OCI-LY7 (cell line): ENCODE results near the gene NOX4. TPM values are rescaled to one million over a fixed set of nuclear protein-coding genes. Genes with fewer than 3 reads are reported as not detected.

Experiments
- BruUV-seq: library from RNA; stranded (reverse); fragments of 400-500 nt; replicated peaks from 2 replicates; lab custom pipeline; 2021; lab: Mats Ljungman, UMichigan
- CTCF ChIA-PET: fragments of 300-600 bp; sonication (Branson Sonifier 250); formaldehyde crosslinking; loops from one replicate; lab custom pipeline; 2022; ENCODE audit warnings: antibody characterized with exemption; ENCODE audit not compliant: unreplicated experiment; lab: Charles Lee
- POLR2A ChIA-PET: fragments of 300-600 bp; sonication (Branson Sonifier 250); formaldehyde crosslinking; loops from one replicate; lab custom pipeline; 2022; ENCODE audit warnings: antibody characterized with exemption; lab: Charles Lee
- DNase-seq: peaks from one replicate; pipeline ENCODE4 v3.0.0-alpha.2; 2015; ENCODE audit warnings: low spot score
- H2AFZ ChIP-seq: fragments of 200-600 bp; sonication (generic), shearing (Covaris generic); 2 replicates; pipeline ENCODE4 v1.6.1; 2014; ENCODE audit warnings: mild to moderate bottlenecking, antibody characterized with exemption, low read length, moderate library complexity
- H3K27ac ChIP-seq: fragments of 200-600 bp; sonication (generic); 2 replicates; pipeline ENCODE4 v1.5.1; 2014; ENCODE audit warnings: mixed run types, low read depth, mild to moderate bottlenecking, moderate library complexity, low read length, inconsistent platforms; ENCODE audit not compliant: poor library complexity, severe bottlenecking
- H3K36me3 ChIP-seq: fragments of 200-600 bp; sonication (generic); 2 replicates; pipeline ENCODE4 v1.6.1; 2014; ENCODE audit warnings: mild to moderate bottlenecking, antibody characterized with exemption, low read length, moderate library complexity, mixed read lengths; ENCODE audit not compliant: insufficient read depth
- H3K4me1 ChIP-seq: fragments of 200-600 bp; sonication (generic); 2 replicates; pipeline ENCODE4 v1.5.1; 2014; ENCODE audit warnings: mild to moderate bottlenecking, low read length; ENCODE audit not compliant: insufficient read depth, poor library complexity, severe bottlenecking
- H3K4me2 ChIP-seq: fragments of 200-600 bp; sonication (generic); 2 replicates; pipeline ENCODE4 v1.6.1; 2014; ENCODE audit warnings: mild to moderate bottlenecking, low read length
- H3K4me3 ChIP-seq: fragments of 200-600 bp; sonication (generic); 2 replicates; pipeline ENCODE4 v1.5.1; 2014; ENCODE audit warnings: mild to moderate bottlenecking, low read depth, low read length; ENCODE audit not compliant: poor library complexity, severe bottlenecking
- H3K79me2 ChIP-seq: fragments of 200-600 bp; sonication (generic); 2 replicates; pipeline ENCODE4 v1.6.1; 2016; ENCODE audit warnings: low read depth, mild to moderate bottlenecking, low read length, moderate library complexity, mixed read lengths; ENCODE audit not compliant: insufficient read depth
- H3K9me2 ChIP-seq: fragments of 200-600 bp; sonication (generic); 2 replicates; pipeline ENCODE4 v1.6.1; 2016; ENCODE audit warnings: mild to moderate bottlenecking, low read length, mixed read lengths; ENCODE audit not compliant: insufficient read depth
- H3K9me3 ChIP-seq: fragments of 200-600 bp; sonication (generic); 2 replicates; pipeline ENCODE4 v1.6.1; 2014; ENCODE audit warnings: mild to moderate bottlenecking, mixed run types, low read length, mixed read lengths
- H4K20me1 ChIP-seq: fragments of 200-600 bp; sonication (generic); 2 replicates; pipeline ENCODE4 v1.6.1; 2014; ENCODE audit warnings: mild to moderate bottlenecking, antibody characterized with exemption, low read length, moderate library complexity, mixed read lengths; ENCODE audit not compliant: insufficient read depth
- EZH2phosphoT487 ChIP-seq: fragments of 200-600 bp; sonication (generic); IDR thresholded peaks from 2 replicates; pipeline ENCODE4 v1.6.1; 2018; ENCODE audit warnings: low read depth, borderline replicate concordance, mild to moderate bottlenecking, mixed run types, antibody characterized with exemption, low read length, moderate library complexity, mixed read lengths
- intact Hi-C: fragments of 100-400 bp; cut with micrococcal nuclease; formaldehyde crosslinking; loops from one replicate; pipeline ENCODE4 v1.10.0; 2022; ENCODE audit not compliant: unreplicated experiment
- total RNA-seq, 2 experiments: library from RNA; depleted of rRNA in 1 of 2; stranded (reverse); fragments of >200 nt in 1 of 2; shearing (Covaris generic) in 1 of 2; gene quantifications; 2 replicates each; pipeline ENCODE4 v1.2.3, GENCODE V29; 2014 to 2022
- TF ChIP-seq, protein P1 (sequence below): fragments of 200-600 bp; sonication (generic); conservative IDR thresholded peaks from 2 replicates; pipeline ENCODE4 v1.5.1; 2014; ENCODE audit warnings: mild to moderate bottlenecking, antibody characterized with exemption, low read length, moderate library complexity, mixed read lengths

Gene NOX4
- total RNA-seq, 2 experiments from 2014 or later, result not detected

DNA sequence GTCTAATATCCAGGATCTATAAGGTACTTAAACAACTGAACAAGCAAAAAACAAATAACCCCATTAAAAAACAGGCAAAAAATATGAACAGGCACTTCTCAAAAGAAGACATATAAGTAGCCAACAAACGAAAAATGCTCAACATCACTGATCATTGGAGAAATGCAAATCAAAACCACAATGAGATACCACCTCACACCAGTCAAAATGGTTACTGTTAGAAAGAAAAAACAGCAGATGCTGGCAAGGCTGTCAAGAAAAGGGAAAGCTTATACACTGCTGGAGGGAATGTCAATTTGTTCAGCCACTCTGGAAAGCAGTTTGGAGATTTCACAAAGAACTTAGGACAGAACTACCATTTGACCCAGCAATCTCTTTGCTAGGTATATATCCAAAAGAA, 30.6 kb upstream of the NOX4 start:
- ChIA-PET POLR2A (no interaction called here), CTCF (no interaction called here)
- Histone ChIP-seq H3K4me3 (no peak overlapping the region), H3K9me3 (no peaks in the 10 kb centered on the region), H3K4me1 (no peaks in the 10 kb centered on the region), H3K9me2 (no peaks in the 10 kb centered on the region), H4K20me1 (no peaks in the 10 kb centered on the region), H3K4me2 (no peak overlapping the region), H3K27ac (no peak overlapping the region), H3K36me3 (no peaks in the 10 kb centered on the region), H2AFZ (no peak overlapping the region), H3K79me2 (no peaks in the 10 kb centered on the region)
- intact Hi-C loops, result no loop called here
- no peak for TF ChIP-seq EZH2phosphoT487
- TF ChIP-seq, protein P1, sequence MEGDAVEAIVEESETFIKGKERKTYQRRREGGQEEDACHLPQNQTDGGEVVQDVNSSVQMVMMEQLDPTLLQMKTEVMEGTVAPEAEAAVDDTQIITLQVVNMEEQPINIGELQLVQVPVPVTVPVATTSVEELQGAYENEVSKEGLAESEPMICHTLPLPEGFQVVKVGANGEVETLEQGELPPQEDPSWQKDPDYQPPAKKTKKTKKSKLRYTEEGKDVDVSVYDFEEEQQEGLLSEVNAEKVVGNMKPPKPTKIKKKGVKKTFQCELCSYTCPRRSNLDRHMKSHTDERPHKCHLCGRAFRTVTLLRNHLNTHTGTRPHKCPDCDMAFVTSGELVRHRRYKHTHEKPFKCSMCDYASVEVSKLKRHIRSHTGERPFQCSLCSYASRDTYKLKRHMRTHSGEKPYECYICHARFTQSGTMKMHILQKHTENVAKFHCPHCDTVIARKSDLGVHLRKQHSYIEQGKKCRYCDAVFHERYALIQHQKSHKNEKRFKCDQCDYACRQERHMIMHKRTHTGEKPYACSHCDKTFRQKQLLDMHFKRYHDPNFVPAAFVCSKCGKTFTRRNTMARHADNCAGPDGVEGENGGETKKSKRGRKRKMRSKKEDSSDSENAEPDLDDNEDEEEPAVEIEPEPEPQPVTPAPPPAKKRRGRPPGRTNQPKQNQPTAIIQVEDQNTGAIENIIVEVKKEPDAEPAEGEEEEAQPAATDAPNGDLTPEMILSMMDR, result no peak
- no TSS peak for BruUV-seq
- DNase-seq, result no peak

DNA sequence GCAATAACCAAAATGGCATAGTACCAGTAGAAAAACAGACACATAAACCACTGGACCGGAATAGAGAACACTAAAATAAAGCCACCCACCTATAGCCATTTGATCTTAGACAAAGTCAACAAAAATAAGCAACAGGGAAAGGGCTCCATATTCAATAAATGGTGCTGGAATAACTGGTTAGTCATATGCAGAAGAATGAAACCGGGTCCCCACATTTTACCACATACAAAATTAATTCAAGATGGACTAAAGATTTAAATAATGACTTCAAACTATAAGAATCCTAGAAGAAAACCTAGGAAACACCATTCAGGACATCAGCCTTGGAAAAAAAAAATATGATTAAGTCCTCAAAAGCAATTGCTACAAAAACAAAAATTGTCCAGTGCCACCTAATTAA, 30.1 kb upstream of the NOX4 start:
- Histone ChIP-seq H4K20me1 (no peaks in the 10 kb centered on the region), H3K79me2 (no peaks in the 10 kb centered on the region), H2AFZ (no peak overlapping the region), H3K9me2 (no peaks in the 10 kb centered on the region), H3K4me3 (no peak overlapping the region), H3K27ac (no peak overlapping the region), H3K4me2 (no peak overlapping the region), H3K4me1 (no peaks in the 10 kb centered on the region), H3K36me3 (no peaks in the 10 kb centered on the region), H3K9me3 (no peaks in the 10 kb centered on the region)
- ChIA-PET CTCF (no interaction called here), POLR2A (no interaction called here)
- no peak for DNase-seq
- TF ChIP-seq, protein P1, result no peak
- no peak for TF ChIP-seq EZH2phosphoT487
- BruUV-seq, result no TSS peak
- intact Hi-C loops, result no loop called here

DNA sequence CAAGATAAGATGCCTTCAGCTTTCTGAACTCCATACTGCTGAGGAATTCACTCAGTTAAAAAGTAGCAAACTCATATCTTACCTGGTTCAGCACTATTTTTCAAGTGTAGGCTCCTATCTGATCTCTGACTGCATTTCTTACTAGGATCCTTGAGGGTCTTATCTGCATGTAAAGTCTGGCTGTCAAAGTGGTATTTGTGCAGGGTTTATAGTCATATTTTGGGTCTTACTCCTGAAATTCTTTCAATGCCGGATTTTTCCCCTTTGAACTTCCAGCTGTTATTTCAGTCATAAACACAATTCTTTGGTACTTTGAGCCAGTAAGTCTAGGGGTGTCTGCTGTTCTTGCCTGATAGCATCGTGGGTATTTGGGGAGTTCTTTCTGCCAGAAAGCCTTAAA, 25.3 kb upstream of the NOX4 start:
- Histone ChIP-seq H3K9me2 (no peaks in the 10 kb centered on the region), H4K20me1 (no peaks in the 10 kb centered on the region), H3K4me1 (no peaks in the 10 kb centered on the region), H3K27ac (no peak overlapping the region), H3K79me2 (no peaks in the 10 kb centered on the region), H3K4me3 (no peak overlapping the region), H2AFZ (no peak overlapping the region), H3K9me3 (no peaks in the 10 kb centered on the region), H3K4me2 (no peak overlapping the region), H3K36me3 (no peaks in the 10 kb centered on the region)
- intact Hi-C loops, result no loop called here
- no peak for DNase-seq
- BruUV-seq, result no TSS peak
- TF ChIP-seq EZH2phosphoT487, result no peak
- TF ChIP-seq, protein P1, result no peak
- ChIA-PET POLR2A (no interaction called here), CTCF (no interaction called here)
